Measurements from ENCODE around the gene IGFLR1. TPM values are rescaled to one million over a fixed set of nuclear protein-coding genes. Genes with fewer than 3 reads are reported as not detected.

IGFLR1 gene
- total RNA-seq, 2 donors from 2014 or later: 5.4 to 6.9 TPM

DNA sequence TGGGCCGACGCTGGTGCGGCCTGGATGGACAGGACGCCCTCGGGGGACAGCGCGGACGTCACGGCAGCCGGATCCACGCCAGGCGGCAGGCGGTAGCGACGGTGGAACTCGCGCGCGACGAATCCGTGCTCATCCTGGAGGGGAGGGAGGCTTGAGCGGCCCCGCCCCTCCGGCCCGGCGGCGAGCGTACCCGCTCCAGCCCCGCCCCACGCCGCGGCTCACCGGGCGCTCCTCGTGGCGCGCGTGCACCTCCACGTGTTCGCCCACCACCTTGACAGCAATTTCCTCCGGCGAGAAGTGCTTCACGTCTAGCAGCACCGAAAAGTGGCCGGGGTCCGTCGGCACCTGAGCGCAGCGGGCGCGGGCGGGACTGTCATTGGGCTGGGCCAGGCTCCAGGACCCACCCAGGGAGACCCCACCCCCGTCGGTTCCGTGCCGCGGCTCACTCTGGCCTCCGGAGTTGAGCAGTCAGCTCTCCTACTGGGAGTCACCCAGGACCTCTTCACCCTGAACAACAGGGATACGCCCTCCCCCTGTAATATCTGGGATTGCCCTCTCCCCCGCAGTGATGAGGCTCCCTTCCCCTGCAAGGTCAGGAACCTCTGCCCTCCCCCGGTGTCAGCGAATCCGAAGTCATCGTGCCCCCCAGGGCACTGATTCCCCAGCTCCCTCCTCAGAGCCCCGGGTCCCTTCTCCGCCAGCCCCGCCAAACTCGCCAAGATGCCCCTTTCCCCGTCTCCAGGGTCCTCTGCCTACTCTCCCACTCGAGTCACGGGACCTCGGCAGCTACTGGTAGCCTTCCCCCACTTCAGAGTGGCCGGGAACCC, 13.5 kb upstream of the IGFLR1 start:
- peak overlapping the region; percentile 26 for H3K4me3 ChIP-seq
- TF ChIP-seq, protein P1, sequence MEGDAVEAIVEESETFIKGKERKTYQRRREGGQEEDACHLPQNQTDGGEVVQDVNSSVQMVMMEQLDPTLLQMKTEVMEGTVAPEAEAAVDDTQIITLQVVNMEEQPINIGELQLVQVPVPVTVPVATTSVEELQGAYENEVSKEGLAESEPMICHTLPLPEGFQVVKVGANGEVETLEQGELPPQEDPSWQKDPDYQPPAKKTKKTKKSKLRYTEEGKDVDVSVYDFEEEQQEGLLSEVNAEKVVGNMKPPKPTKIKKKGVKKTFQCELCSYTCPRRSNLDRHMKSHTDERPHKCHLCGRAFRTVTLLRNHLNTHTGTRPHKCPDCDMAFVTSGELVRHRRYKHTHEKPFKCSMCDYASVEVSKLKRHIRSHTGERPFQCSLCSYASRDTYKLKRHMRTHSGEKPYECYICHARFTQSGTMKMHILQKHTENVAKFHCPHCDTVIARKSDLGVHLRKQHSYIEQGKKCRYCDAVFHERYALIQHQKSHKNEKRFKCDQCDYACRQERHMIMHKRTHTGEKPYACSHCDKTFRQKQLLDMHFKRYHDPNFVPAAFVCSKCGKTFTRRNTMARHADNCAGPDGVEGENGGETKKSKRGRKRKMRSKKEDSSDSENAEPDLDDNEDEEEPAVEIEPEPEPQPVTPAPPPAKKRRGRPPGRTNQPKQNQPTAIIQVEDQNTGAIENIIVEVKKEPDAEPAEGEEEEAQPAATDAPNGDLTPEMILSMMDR (IDR thresholded peaks at IDR 0.05): no peak
- intact Hi-C loops (cut with DNase I): no loop called here
- peaks cover 5% of the 10 kb centered on the region for H3K36me3 ChIP-seq
- H3K9ac ChIP-seq (ENCODE audit: low read depth in 2 of 2, low read length in 2 of 2): peak overlapping the region; percentile 53 to 55
- H3K27me3 ChIP-seq: no peaks in the 10 kb centered on the region
- H3K9me3 ChIP-seq: no peaks in the 10 kb centered on the region
- peak; percentile 73 for DNase-seq
- H3K4me1 ChIP-seq: no peaks in the 10 kb centered on the region
- peak overlapping the region; percentile 72 for H3K27ac ChIP-seq

DNA sequence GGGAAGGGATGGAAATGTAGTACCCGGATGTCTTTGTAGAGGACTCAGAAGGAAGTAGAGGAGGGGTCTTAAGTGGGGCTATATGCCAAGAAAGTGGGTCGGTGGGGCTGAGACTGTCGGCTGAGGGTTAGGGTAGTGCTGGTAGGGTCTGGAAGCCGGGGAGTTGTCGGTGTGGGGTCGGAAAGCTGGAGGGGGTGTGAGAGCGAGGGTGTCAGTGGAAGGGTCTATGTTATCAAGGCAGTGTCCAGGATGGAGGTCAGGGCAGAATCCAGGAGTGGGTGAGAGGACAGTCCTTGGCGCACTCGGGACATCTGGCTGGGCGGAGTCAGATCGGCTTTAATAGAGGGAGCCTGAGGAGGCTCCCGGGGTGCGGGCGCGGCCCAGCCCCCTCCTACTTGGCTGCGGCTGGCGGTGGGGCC, 12.9 kb upstream of the IGFLR1 start:
- H3K9ac ChIP-seq (ENCODE audit: low read depth in 2 of 2, low read length in 2 of 2): peak overlapping the region; percentile 30 to 55
- no peak overlapping the region for H3K27ac ChIP-seq
- peak overlapping the region; percentile 26 for H3K4me3 ChIP-seq
- intact Hi-C loops (cut with DNase I): no loop called here
- no peaks in the 10 kb centered on the region for H3K4me1 ChIP-seq
- DNase-seq: no peak
- TF ChIP-seq, protein P1 (IDR thresholded peaks at IDR 0.05): no peak
- no peaks in the 10 kb centered on the region for H3K27me3 ChIP-seq
- peaks cover 5% of the 10 kb centered on the region for H3K36me3 ChIP-seq
- H3K9me3 ChIP-seq: no peaks in the 10 kb centered on the region

DNA sequence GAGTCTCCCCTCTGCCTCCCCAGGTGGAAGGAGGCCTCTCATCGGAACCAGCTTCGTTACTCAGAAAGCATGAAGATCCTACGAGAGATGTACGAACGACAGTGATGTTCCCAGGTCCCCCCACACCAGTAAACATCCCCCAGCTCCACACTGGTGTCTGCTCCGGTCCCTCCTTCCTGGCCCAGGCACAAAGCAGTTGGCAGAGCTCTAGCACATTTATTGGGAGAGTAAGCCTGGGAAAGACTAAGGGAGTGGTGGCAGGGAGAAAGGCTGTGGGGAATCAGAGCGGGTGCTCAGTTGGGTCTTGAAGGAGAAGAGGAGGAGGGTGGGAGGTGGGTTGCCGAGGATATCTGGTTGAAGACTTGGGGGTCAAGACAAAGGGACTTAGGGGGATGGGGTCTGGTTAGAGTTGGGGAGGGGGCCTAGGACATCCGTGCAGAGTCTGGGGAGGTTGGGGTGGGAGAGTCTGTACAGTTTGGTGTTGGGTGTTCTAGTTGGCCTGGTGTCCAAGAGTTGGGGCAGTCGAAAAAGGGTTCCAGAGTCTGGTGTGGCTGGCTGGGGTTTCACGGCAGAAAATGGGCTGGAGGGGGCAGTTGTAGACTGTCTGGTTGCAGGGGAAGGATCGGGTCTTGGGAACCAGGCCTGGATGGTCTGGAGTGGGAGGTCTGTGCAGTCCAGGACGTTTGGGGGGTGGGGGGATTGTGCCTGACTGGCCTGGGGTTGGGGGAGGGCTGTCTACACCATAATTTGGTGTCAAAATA, 12.3 kb upstream of the IGFLR1 start:
- Histone ChIP-seq H3K4me1 (no peaks in the 10 kb centered on the region), H3K27ac (no peak overlapping the region), H3K27me3 (no peaks in the 10 kb centered on the region), H3K9ac (ENCODE audit: low read depth in 2 of 2, low read length in 2 of 2) (peak overlapping the region in 1 of 2 donors; percentile 30), H3K4me3 (no peak overlapping the region), H3K9me3 (no peaks in the 10 kb centered on the region), H3K36me3 (peaks cover 5% of the 10 kb centered on the region)
- intact Hi-C loops (cut with DNase I): no loop called here
- TF ChIP-seq, protein P1 (IDR thresholded peaks at IDR 0.05): no peak
- DNase-seq: no peak

DNA sequence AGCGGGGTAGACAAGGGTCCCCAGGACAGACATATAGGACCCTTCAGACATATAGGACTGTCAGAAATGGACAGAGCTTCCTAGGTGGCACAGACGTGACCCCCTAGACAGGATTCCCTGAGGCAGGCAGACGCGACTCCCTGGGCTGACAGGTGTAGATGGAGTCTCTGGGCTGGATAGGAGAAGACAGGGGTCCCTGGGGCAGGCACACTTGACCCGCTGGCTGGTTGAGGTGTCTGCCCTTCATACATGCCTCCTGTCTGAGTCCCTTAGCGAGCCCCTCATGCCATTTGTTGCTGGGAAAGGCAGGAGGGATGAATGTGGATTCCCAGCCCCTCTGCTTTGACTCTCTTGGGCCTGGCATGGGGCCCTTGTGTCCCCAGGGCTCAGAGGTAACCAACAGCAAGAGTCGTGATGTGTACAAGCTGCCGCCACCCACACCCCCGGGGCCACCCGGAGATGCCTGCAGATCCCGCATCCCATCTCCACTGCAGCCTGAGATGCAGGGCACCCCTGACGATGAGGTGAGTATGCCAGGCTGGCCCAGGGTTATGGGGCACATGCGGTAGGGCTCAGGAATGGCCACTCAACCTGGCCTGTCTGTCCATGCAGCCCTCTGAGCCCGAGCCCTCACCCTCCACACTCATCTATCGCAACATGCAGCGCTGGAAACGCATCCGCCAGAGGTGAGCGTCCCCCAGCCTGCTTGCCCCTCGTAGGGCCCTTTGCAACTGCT, 11.6 kb upstream of the IGFLR1 start:
- Histone ChIP-seq H3K4me1 (no peaks in the 10 kb centered on the region), H3K36me3 (peaks cover 5% of the 10 kb centered on the region), H3K27ac (no peak overlapping the region), H3K9me3 (no peaks in the 10 kb centered on the region), H3K4me3 (no peak overlapping the region), H3K27me3 (no peaks in the 10 kb centered on the region), H3K9ac (ENCODE audit: low read depth in 2 of 2, low read length in 2 of 2) (no peak overlapping the region)
- intact Hi-C loops (cut with DNase I): no loop called here
- no peak for DNase-seq
- TF ChIP-seq, protein P1 (IDR thresholded peaks at IDR 0.05): no peak

DNA sequence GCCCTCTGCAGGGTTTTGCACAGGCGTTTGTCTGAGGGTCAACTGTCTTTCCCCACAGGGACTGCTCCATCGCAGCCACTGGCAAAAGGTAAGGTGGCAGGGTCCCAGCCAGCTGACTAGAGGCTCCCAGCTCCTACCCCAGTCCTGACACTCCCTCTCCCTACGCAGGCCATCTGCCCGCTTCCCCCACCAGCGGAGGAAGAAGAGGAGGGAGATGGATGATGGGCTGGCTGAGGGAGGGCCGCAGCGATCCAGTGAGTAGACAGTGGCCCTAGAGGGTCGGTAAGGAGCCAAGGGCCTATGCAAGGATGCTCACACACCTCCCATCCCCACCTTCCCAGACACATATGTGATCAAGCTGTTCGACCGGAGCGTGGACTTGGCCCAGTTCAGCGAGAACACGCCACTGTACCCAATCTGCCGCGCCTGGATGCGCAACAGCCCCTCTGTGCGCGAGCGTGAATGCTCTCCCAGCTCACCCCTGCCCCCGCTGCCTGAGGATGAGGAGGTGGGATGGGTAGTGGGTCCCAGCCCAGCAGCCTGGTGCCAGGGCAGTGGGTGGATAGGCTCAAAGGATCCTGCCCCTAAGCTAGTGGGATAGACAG, 10.6 kb upstream of the IGFLR1 start:
- no peaks in the 10 kb centered on the region for H3K4me1 ChIP-seq
- no peak for DNase-seq
- peaks cover 5% of the 10 kb centered on the region for H3K36me3 ChIP-seq
- no peak overlapping the region for H3K4me3 ChIP-seq
- H3K9ac ChIP-seq (ENCODE audit: low read depth in 2 of 2, low read length in 2 of 2): no peak overlapping the region
- TF ChIP-seq, protein P1 (IDR thresholded peaks at IDR 0.05): no peak
- H3K27ac ChIP-seq: no peak overlapping the region
- no peaks in the 10 kb centered on the region for H3K9me3 ChIP-seq
- no peaks in the 10 kb centered on the region for H3K27me3 ChIP-seq
- intact Hi-C loops (cut with DNase I): no loop called here
